Stomach smooth muscle (tissue), 2 donors: ENCODE data around the gene PRKCQ.
"Not testable (repeated sequence)": the region's sequence is repeated elsewhere in the genome, so short reads cannot be mapped to it uniquely, and the experiment has no call there.

ENCODE experiments used
- H3K27ac ChIP-seq: one replicate; pipeline ENCODE4 v1.7.0; 2013; ENCODE audit warnings: mild to moderate bottlenecking, low read length, inconsistent platforms
- H3K27me3 ChIP-seq, 2 donors: one replicate each; pipeline ENCODE4 v1.7.0; 2013; ENCODE audit warnings: low read length in 2 of 2; ENCODE audit not compliant: insufficient read depth in 2 of 2, control insufficient read depth in 1 of 2
- H3K36me3 ChIP-seq, 2 donors: one replicate each; pipeline ENCODE4 v1.7.0; 2013; ENCODE audit warnings: low read length in 2 of 2; ENCODE audit not compliant: control insufficient read depth in 2 of 2, insufficient read depth in 2 of 2
- H3K4me1 ChIP-seq: one replicate; pipeline ENCODE4 v1.7.0; 2013; ENCODE audit warnings: low read length; ENCODE audit not compliant: control insufficient read depth, insufficient read depth
- H3K4me3 ChIP-seq, 2 donors: one replicate each; pipeline ENCODE4 v1.7.0; 2013; ENCODE audit warnings: low read length in 2 of 2
- H3K9ac ChIP-seq, 2 donors: one replicate each; pipeline ENCODE4 v1.7.0; 2013; ENCODE audit warnings: low read length in 2 of 2, mild to moderate bottlenecking in 1 of 2
- H3K9me3 ChIP-seq, 2 donors: one replicate each; pipeline ENCODE4 v1.7.0; 2013; ENCODE audit warnings: low read length in 2 of 2; ENCODE audit not compliant: control insufficient read depth in 2 of 2
- donor health status: healthy.
- donor health status: Pancreatic carcinoma.

Gene PRKCQ

GRCh38 chr10:6474871-6475270, 105.2 kb downstream of the PRKCQ start:
- H3K9ac ChIP-seq = no peak overlapping the region
- no peaks in the 10 kb centered on the region for H3K36me3 ChIP-seq
- H3K27ac ChIP-seq = no peak overlapping the region
- H3K9me3 ChIP-seq = no peaks in the 10 kb centered on the region
- H3K4me3 ChIP-seq = no peak overlapping the region
- H3K4me1 ChIP-seq = no peaks in the 10 kb centered on the region
- H3K27me3 ChIP-seq = no peaks in the 10 kb centered on the region

GRCh38 chr10:6473901-6474370, 106.1 kb downstream of the PRKCQ start:
- Histone ChIP-seq H3K36me3 (no peaks in the 10 kb centered on the region), H3K9me3 (no peaks in the 10 kb centered on the region), H3K4me1 (no peaks in the 10 kb centered on the region), H3K27me3 (no peaks in the 10 kb centered on the region), H3K27ac (no peak overlapping the region), H3K4me3 (no peak overlapping the region), H3K9ac (no peak overlapping the region)

- Histone ChIP-seq H3K27me3 (no peaks in the 10 kb centered on the region), H3K9me3 (no peaks in the 10 kb centered on the region), H3K36me3 (no peaks in the 10 kb centered on the region), H3K27ac (no peak overlapping the region), H3K4me1 (no peaks in the 10 kb centered on the region), H3K9ac (no peak overlapping the region), H3K4me3 (no peak overlapping the region)
Measured at GRCh38 chr10:6473430-6473829, 106.6 kb downstream of the PRKCQ start.

GRCh38 chr10:6472710-6473005, 107.4 kb downstream of the PRKCQ start:
- not testable (repeated sequence) for H3K27me3 ChIP-seq, H3K27ac ChIP-seq, H3K36me3 ChIP-seq, H3K9me3 ChIP-seq, H3K4me3 ChIP-seq, H3K9ac ChIP-seq, H3K4me1 ChIP-seq

- Histone ChIP-seq H3K27me3 (no peaks in the 10 kb centered on the region), H3K27ac (no peak overlapping the region), H3K36me3 (no peaks in the 10 kb centered on the region), H3K9ac (no peak overlapping the region), H3K4me3 (no peak overlapping the region), H3K4me1 (no peaks in the 10 kb centered on the region), H3K9me3 (no peaks in the 10 kb centered on the region)
Measured at GRCh38 chr10:6470894-6471618, 109.0 kb downstream of the PRKCQ start.

- H3K9me3 ChIP-seq = no peaks in the 10 kb centered on the region
- H3K36me3 ChIP-seq = no peaks in the 10 kb centered on the region
- no peak overlapping the region for H3K27ac ChIP-seq
- H3K27me3 ChIP-seq = no peaks in the 10 kb centered on the region
- no peaks in the 10 kb centered on the region for H3K4me1 ChIP-seq
- H3K4me3 ChIP-seq = no peak overlapping the region
- H3K9ac ChIP-seq = no peak overlapping the region
Measured at GRCh38 chr10:6469661-6470060, 110.4 kb downstream of the PRKCQ start.

GRCh38 chr10:6465854-6466601, 114.0 kb downstream of the PRKCQ start:
- Histone ChIP-seq H3K36me3 (no peaks in the 10 kb centered on the region), H3K4me1 (no peaks in the 10 kb centered on the region), H3K27ac (no peak overlapping the region), H3K4me3 (no peak overlapping the region), H3K9me3 (peaks cover 0 to 2% of the 10 kb centered on the region in 2 donors), H3K27me3 (no peaks in the 10 kb centered on the region), H3K9ac (no peak overlapping the region)

- Histone ChIP-seq H3K9me3 (peaks cover 2 to 5% of the 10 kb centered on the region in 2 donors), H3K4me1 (no peaks in the 10 kb centered on the region), H3K27me3 (no peaks in the 10 kb centered on the region), H3K27ac (no peak overlapping the region), H3K4me3 (no peak overlapping the region), H3K36me3 (no peaks in the 10 kb centered on the region), H3K9ac (no peak overlapping the region)
Measured at GRCh38 chr10:6465437-6465836, 114.6 kb downstream of the PRKCQ start.

GRCh38 chr10:6464862-6465430, 115.1 kb downstream of the PRKCQ start:
- Histone ChIP-seq H3K27ac (no peak overlapping the region), H3K4me3 (no peak overlapping the region), H3K27me3 (no peaks in the 10 kb centered on the region), H3K9ac (no peak overlapping the region), H3K9me3 (peaks cover 2 to 5% of the 10 kb centered on the region in 2 donors), H3K36me3 (no peaks in the 10 kb centered on the region), H3K4me1 (no peaks in the 10 kb centered on the region)

GRCh38 chr10:6463366-6463765, 116.7 kb downstream of the PRKCQ start:
- no peaks in the 10 kb centered on the region for H3K36me3 ChIP-seq

GRCh38 chr10:6461961-6462360, 118.1 kb downstream of the PRKCQ start:
- H3K9me3 ChIP-seq = peaks cover 4 to 9% of the 10 kb centered on the region in 2 donors
- H3K9ac ChIP-seq = no peak overlapping the region
- H3K4me1 ChIP-seq = no peaks in the 10 kb centered on the region

More at GRCh38 chr10:6463366-6463765, 116.7 kb downstream of the PRKCQ start:
- no peaks in the 10 kb centered on the region for H3K4me1 ChIP-seq
- H3K4me3 ChIP-seq = no peak overlapping the region
- no peak overlapping the region for H3K27ac ChIP-seq
- peaks cover 2 to 9% of the 10 kb centered on the region in 2 donors for H3K9me3 ChIP-seq
- no peaks in the 10 kb centered on the region for H3K27me3 ChIP-seq
- no peak overlapping the region for H3K9ac ChIP-seq

More at GRCh38 chr10:6461961-6462360, 118.1 kb downstream of the PRKCQ start:
- Histone ChIP-seq H3K27me3 (no peaks in the 10 kb centered on the region), H3K36me3 (no peaks in the 10 kb centered on the region), H3K27ac (no peak overlapping the region), H3K4me3 (no peak overlapping the region)
